ENCODE measurements around the gene PCYT1A.

GRCh38 chr3:196274585-196274984, 12.9 kb downstream of the PCYT1A start:
- TF ChIP-seq CTCF (IDR thresholded peaks at IDR 0.05) (no peak), POLR2AphosphoS5 (IDR thresholded peaks at IDR 0.05) (no peak), POLR2A (IDR thresholded peaks at IDR 0.05) (no peak)

Measured in prostate gland (tissue), 2 donors.